Amygdala (tissue), 56 donors: Measurements from ENCODE around the gene RYR2.
"Not testable (repeated sequence)": the region's sequence is repeated elsewhere in the genome, so short reads cannot be mapped to it uniquely, and the experiment has no call there.

ENCODE experiments used
- DNase-seq, 56 donors: peaks; one replicate each; lab custom pipeline; 2025; lab: John Stamatoyannopoulos, UW

RYR2 gene

GRCh38 chr1:237811633-237812032 is 769.6 kb downstream of the RYR2 start:
- no peak for DNase-seq

- no peak for DNase-seq
Measured at GRCh38 chr1:237812061-237812460, 770.1 kb downstream of the RYR2 start.

- DNase-seq = no peak
Measured at GRCh38 chr1:237814319-237814924, 772.4 kb downstream of the RYR2 start.

DNA sequence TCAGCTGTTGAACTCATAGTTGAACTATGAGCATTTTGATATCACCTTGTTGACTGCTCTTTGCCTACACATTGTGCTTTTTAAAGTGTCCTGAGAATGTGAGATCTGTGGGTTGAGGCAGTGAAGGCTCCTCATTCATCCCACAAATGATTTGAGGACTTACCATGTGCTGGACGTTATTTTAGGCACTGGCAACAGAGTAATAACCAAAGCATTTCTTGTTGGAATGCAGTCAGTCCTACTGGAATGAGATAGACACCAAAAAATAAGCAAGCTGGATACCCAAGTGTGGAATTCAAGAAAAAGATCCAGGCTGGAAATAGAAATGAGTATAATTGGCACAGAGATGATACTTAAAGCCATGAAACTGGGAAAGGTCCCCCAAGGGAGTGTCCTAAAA is 775.3 kb downstream of the RYR2 start:
- DNase-seq = no peak

- not testable (repeated sequence) for DNase-seq
Measured at GRCh38 chr1:237820634-237821033, 778.6 kb downstream of the RYR2 start.

GRCh38 chr1:237832858-237833257 is 790.9 kb downstream of the RYR2 start:
- peak in 2 of 56 donors; percentile 2 to 9 for DNase-seq

DNA sequence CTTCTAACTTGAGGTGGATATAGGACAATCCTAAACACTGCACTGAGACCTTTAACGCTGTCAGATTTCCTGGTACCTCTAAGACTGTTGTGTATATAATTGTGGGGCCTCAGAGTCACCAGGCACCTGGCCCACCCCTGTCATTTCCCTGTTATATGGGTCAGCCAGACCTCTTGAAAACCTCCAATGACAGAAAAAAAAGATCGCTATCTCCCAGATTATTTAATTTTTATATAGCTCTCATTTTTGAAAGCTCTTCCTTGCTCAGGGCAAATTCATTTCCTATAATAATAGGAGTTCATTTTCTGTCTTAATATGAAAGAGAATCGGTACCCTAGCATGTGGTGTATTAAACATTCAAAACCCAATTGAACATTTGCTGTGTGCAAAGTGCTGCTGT is 792.1 kb downstream of the RYR2 start:
- DNase-seq = no peak

GRCh38 chr1:237834461-237834860 is 792.5 kb downstream of the RYR2 start:
- DNase-seq = no peak

DNA sequence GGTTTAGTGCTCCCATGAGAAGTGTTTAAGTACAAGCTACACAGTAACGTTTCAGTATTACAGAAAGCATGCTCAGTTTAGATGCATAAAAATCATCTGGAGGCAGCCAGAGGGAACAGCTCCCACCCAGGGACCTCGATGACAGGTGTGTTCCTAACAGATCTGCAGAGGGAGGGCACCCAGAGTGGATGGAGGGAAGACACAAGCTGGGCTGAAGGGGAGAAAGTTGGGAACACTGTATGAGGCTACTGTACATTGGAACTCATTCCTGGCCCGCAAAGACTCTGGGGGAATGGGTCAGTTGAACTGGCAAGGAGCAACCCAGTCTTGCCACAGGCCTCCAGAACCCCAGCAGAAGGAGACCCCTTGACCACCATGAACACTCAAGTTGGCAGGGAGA is 796.3 kb downstream of the RYR2 start:
- no peak for DNase-seq

GRCh38 chr1:237838904-237839534 is 797.0 kb downstream of the RYR2 start:
- DNase-seq = no peak

DNA sequence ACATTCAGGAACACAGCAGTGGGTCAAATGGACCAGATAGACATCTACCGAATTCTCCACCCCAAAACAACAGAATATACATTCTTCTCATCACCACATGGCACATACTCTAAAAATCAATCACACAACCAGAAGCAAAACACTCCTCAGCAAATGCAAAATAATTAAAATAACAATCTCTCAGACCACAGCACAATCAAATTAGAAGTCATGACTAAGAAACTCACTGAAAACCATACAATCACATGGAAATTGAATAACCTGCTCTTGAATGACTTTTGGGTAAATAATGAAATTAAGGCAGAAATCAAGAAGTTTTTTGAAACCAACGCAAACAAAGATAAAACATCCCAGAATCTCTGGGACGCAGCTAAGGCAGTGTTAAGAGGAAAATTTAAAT is 799.5 kb downstream of the RYR2 start:
- DNase-seq = no peak

DNA sequence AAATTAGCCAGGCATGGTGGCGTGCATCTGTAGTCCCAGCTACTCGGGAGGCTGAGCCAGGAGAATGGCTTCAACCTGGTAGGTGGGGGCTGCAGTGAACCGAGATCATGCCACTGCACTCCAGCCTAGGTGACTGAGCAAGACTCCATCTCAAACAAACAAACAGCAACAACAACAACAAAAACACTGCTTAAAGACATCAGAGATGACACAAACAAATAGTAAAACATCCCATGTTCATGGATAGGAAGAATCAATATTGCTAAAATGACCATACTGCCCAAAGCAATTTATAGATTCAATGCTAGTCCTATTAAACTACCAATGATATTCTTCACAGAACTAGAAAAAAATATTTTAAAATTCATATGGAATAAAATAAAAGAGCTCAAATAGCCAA is 801.5 kb downstream of the RYR2 start:
- not testable (repeated sequence) for DNase-seq

GRCh38 chr1:237851210-237851845 is 809.3 kb downstream of the RYR2 start:
- DNase-seq = peak in 33 of 56 donors; percentile 2 to 73 (median 19)

DNA sequence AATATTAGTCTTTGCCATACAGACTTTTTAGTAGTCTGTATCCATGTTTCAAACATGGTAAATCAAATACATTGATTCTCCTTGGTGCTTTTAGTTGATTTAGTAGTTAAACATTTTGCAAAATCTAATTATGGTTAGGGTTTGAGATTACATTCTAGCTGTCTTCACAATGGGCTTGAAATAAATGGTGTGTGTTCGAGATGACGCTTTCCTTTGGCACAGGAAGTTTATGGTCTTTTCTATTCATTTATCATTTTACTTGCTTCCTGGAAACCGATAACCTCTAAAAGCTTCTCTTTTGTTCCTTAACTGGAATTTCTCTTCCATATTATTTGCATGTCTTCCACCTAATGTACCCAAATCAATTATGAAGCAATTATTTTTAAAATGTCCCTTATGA is 810.4 kb downstream of the RYR2 start:
- DNase-seq = no peak

- no peak for DNase-seq
Measured at GRCh38 chr1:237857455-237857854, 815.5 kb downstream of the RYR2 start.

- DNase-seq = no peak
Measured at GRCh38 chr1:237858992-237859391, 817.0 kb downstream of the RYR2 start.

DNA sequence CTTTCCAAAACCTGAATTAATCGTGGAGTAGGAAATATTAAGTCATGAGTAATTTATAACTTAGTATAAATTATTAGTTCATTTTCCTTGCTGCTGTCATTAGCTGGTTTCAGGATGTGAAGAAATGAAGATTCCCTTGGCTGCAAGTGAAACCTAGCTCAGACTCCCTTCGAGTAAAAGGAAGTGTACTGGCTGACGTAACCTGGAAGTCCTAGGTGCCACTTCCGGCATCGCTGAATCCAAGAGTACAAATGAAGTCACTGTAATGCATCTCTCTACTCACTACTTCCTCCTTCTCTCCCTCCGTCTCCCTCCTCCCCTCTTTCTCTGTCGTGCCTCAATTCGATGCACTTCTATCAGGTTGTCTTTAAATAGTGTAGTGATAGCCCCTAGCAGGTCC is 820.0 kb downstream of the RYR2 start:
- DNase-seq = no peak

GRCh38 chr1:237863234-237863633 is 821.2 kb downstream of the RYR2 start:
- DNase-seq = no peak

DNA sequence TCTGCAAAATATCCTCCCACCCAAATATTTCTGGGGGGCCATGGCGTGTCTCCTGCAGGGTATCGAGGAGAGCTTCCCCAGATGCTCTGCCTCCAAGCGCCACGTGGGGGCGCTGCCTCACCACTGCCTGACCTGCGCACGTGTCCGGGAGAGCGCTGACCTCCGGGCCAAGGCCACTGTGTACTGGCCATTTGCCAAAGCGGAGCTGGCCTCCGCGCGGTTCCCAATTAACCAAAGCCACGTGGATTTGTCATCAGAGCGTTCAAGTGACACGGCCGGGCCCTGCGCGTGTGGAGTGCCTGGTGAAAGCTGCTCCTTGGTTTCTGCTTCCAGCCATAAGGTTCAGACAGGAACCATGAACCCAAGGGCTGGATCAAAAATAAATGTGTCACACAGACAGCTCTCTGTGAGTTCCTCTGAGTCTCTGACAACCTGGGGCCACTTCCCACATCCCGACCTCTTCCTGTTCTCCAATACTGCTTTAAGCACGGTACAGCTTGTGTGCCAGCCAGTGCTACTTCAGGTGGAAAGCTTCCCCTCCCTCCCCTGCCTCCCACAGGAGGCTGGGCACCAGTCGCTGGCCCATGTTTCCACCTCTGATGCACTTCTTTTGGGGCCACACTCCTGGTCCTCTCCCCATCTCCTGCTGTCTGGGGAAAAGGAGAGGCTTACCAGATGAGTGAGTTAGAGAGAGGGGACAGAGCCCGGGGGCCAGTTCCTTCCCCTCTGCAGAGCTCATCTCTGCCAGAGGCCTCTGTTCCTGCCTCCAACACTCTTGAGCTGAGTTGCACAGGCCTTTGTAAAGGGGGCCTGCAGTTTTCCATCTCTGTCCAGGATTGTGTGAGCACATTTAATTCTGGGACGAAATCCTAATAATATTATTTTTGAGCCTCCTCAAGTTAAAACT is 822.6 kb downstream of the RYR2 start:
- DNase-seq = peak in 48 of 56 donors; percentile 6 to 81 (median 40)

GRCh38 chr1:237867380-237867888 is 825.5 kb downstream of the RYR2 start:
- DNase-seq = no peak
